VCaP (cell line): ENCODE results near the gene SNX15.

Experiments used
- H3K27ac ChIP-seq: fragments of 450-650 bp; 2 replicates; pipeline ENCODE4 v1.5.1; 2017
- CTCF ChIP-seq: fragments of 450-650 bp; conservative IDR thresholded peaks from 2 replicates; pipeline ENCODE4 v1.5.1; 2017; ENCODE audit warnings: mild to moderate bottlenecking, moderate library complexity

Gene SNX15

GRCh38 chr11:65058419-65059054 lies 31.3 kb downstream of the SNX15 start, which contains the start of gene NAALADL1:
Gene NAALADL1, minus strand, starts transcription at chr11:65058553. Its CDS starts 32 bp downstream, at chr11:65058521.
- H3K27ac ChIP-seq: no peak within 1 kb of the TSS
- no peak for TF ChIP-seq CTCF

- H3K27ac ChIP-seq: no peak overlapping the region
- TF ChIP-seq CTCF: no peak
Observed at GRCh38 chr11:65059523-65059922, 32.3 kb downstream of the SNX15 start.

GRCh38 chr11:65059959-65060824 lies 33.0 kb downstream of the SNX15 start:
- TF ChIP-seq CTCF: no peak

GRCh38 chr11:65060913-65061408 lies 33.7 kb downstream of the SNX15 start:
- H3K27ac ChIP-seq: no peak overlapping the region
- 0 out of 2 replicates have a peak, but pooled peaks have one; percentile 13 for TF ChIP-seq CTCF

More at GRCh38 chr11:65059959-65060824, 33.0 kb downstream of the SNX15 start:
- H3K27ac ChIP-seq: no peak overlapping the region

- H3K27ac ChIP-seq: no peak overlapping the region
- no peak for TF ChIP-seq CTCF
Observed at GRCh38 chr11:65063532-65063931, 36.3 kb downstream of the SNX15 start.

- H3K27ac ChIP-seq: no peak overlapping the region
- TF ChIP-seq CTCF: no peak
Observed at GRCh38 chr11:65064847-65065240, 37.6 kb downstream of the SNX15 start.

- H3K27ac ChIP-seq: no peak overlapping the region
- TF ChIP-seq CTCF: no peak
Observed at GRCh38 chr11:65065851-65066250, 38.6 kb downstream of the SNX15 start.
